ENCODE data around the gene IGSF22.

Gene IGSF22

GRCh38 chr11:18752502-18752901, 26.5 kb upstream of the IGSF22 start:
- Histone ChIP-seq H3K9me3 (ENCODE audit: low read depth, low read length) (no peaks in the 10 kb centered on the region), H3K4me3 (no peak overlapping the region), H3K27ac (no peak overlapping the region), H3K36me3 (ENCODE audit: insufficient read depth, low read length) (no peaks in the 10 kb centered on the region), H3K9ac (ENCODE audit: insufficient read length) (no peak overlapping the region)
- DNase-seq (ENCODE audit: low read depth, low spot score) = no peak
- TF ChIP-seq FOXP2 (optimal IDR thresholded peaks at IDR 0.05; ENCODE audit: control extremely low read depth, extremely low read length, insufficient read depth) (no peak), POLR2AphosphoS5 (IDR thresholded peaks at IDR 0.05; ENCODE audit: borderline replicate concordance, low read depth, low read length) (no peak), EZH2 (IDR thresholded peaks at IDR 0.05) (no peak)

GRCh38 chr11:18750944-18751343, 25.0 kb upstream of the IGSF22 start:
- Histone ChIP-seq H3K9ac (ENCODE audit: insufficient read length) (no peak overlapping the region), H3K9me3 (ENCODE audit: low read depth, low read length) (no peaks in the 10 kb centered on the region), H3K36me3 (ENCODE audit: insufficient read depth, low read length) (no peaks in the 10 kb centered on the region), H3K27ac (no peak overlapping the region), H3K4me3 (no peak overlapping the region)
- TF ChIP-seq FOXP2 (optimal IDR thresholded peaks at IDR 0.05; ENCODE audit: control extremely low read depth, extremely low read length, insufficient read depth) (no peak), EZH2 (IDR thresholded peaks at IDR 0.05) (no peak), POLR2AphosphoS5 (IDR thresholded peaks at IDR 0.05; ENCODE audit: borderline replicate concordance, low read depth, low read length) (no peak)
- DNase-seq (ENCODE audit: low read depth, low spot score) = no peak

- Histone ChIP-seq H3K27ac (no peak overlapping the region), H3K9me3 (ENCODE audit: low read depth, low read length) (no peaks in the 10 kb centered on the region), H3K4me3 (no peak overlapping the region), H3K36me3 (ENCODE audit: insufficient read depth, low read length) (no peaks in the 10 kb centered on the region), H3K9ac (ENCODE audit: insufficient read length) (no peak overlapping the region)
- TF ChIP-seq EZH2 (IDR thresholded peaks at IDR 0.05) (no peak), POLR2AphosphoS5 (IDR thresholded peaks at IDR 0.05; ENCODE audit: borderline replicate concordance, low read depth, low read length) (no peak), FOXP2 (optimal IDR thresholded peaks at IDR 0.05; ENCODE audit: control extremely low read depth, extremely low read length, insufficient read depth) (no peak)
- no peak for DNase-seq (ENCODE audit: low read depth, low spot score)
Measured at GRCh38 chr11:18749681-18750319, 23.8 kb upstream of the IGSF22 start.

- H3K4me3 ChIP-seq = no peak overlapping the region
- H3K9me3 ChIP-seq (ENCODE audit: low read depth, low read length) = no peaks in the 10 kb centered on the region
- no peak overlapping the region for H3K9ac ChIP-seq (ENCODE audit: insufficient read length)
- no peaks in the 10 kb centered on the region for H3K36me3 ChIP-seq (ENCODE audit: insufficient read depth, low read length)
- H3K27ac ChIP-seq = no peak overlapping the region
- DNase-seq (ENCODE audit: low read depth, low spot score) = no peak
- TF ChIP-seq EZH2 (IDR thresholded peaks at IDR 0.05) (no peak), FOXP2 (optimal IDR thresholded peaks at IDR 0.05; ENCODE audit: control extremely low read depth, extremely low read length, insufficient read depth) (no peak), POLR2AphosphoS5 (IDR thresholded peaks at IDR 0.05; ENCODE audit: borderline replicate concordance, low read depth, low read length) (no peak)
Measured at GRCh38 chr11:18748766-18749365, 22.9 kb upstream of the IGSF22 start.

GRCh38 chr11:18745251-18745650, 19.3 kb upstream of the IGSF22 start:
- no peaks in the 10 kb centered on the region for H3K9me3 ChIP-seq (ENCODE audit: low read depth, low read length)
- H3K36me3 ChIP-seq (ENCODE audit: insufficient read depth, low read length) = no peaks in the 10 kb centered on the region
- no peak overlapping the region for H3K9ac ChIP-seq (ENCODE audit: insufficient read length)
- TF ChIP-seq FOXP2 (optimal IDR thresholded peaks at IDR 0.05; ENCODE audit: control extremely low read depth, extremely low read length, insufficient read depth) (no peak), EZH2 (IDR thresholded peaks at IDR 0.05) (no peak), POLR2AphosphoS5 (IDR thresholded peaks at IDR 0.05; ENCODE audit: borderline replicate concordance, low read depth, low read length) (no peak)
- no peak for DNase-seq (ENCODE audit: low read depth, low spot score)
- no peak overlapping the region for H3K27ac ChIP-seq
- H3K4me3 ChIP-seq = no peak overlapping the region

GRCh38 chr11:18743900-18744514, 18.0 kb upstream of the IGSF22 start:
- no peak for DNase-seq (ENCODE audit: low read depth, low spot score)
- H3K4me3 ChIP-seq = no peak overlapping the region
- H3K9ac ChIP-seq (ENCODE audit: insufficient read length) = no peak overlapping the region
- no peaks in the 10 kb centered on the region for H3K9me3 ChIP-seq (ENCODE audit: low read depth, low read length)
- TF ChIP-seq EZH2 (IDR thresholded peaks at IDR 0.05) = no peak
- no peak for TF ChIP-seq FOXP2 (optimal IDR thresholded peaks at IDR 0.05; ENCODE audit: control extremely low read depth, extremely low read length, insufficient read depth)
- TF ChIP-seq POLR2AphosphoS5 (IDR thresholded peaks at IDR 0.05; ENCODE audit: borderline replicate concordance, low read depth, low read length) = no peak
- H3K36me3 ChIP-seq (ENCODE audit: insufficient read depth, low read length) = no peaks in the 10 kb centered on the region
- no peak overlapping the region for H3K27ac ChIP-seq

- TF ChIP-seq FOXP2 (optimal IDR thresholded peaks at IDR 0.05; ENCODE audit: control extremely low read depth, extremely low read length, insufficient read depth) (no peak), POLR2AphosphoS5 (IDR thresholded peaks at IDR 0.05; ENCODE audit: borderline replicate concordance, low read depth, low read length) (no peak), EZH2 (IDR thresholded peaks at IDR 0.05) (no peak)
- Histone ChIP-seq H3K27ac (no peak overlapping the region), H3K9me3 (ENCODE audit: low read depth, low read length) (no peaks in the 10 kb centered on the region), H3K4me3 (no peak overlapping the region), H3K36me3 (ENCODE audit: insufficient read depth, low read length) (no peaks in the 10 kb centered on the region), H3K9ac (ENCODE audit: insufficient read length) (no peak overlapping the region)
- no peak for DNase-seq (ENCODE audit: low read depth, low spot score)
Measured at GRCh38 chr11:18743365-18743764, 17.4 kb upstream of the IGSF22 start.

GRCh38 chr11:18741783-18742182, 15.8 kb upstream of the IGSF22 start:
- H3K9ac ChIP-seq (ENCODE audit: insufficient read length) = no peak overlapping the region
- no peak overlapping the region for H3K27ac ChIP-seq
- DNase-seq (ENCODE audit: low read depth, low spot score) = no peak
- no peak for TF ChIP-seq EZH2 (IDR thresholded peaks at IDR 0.05)
- H3K36me3 ChIP-seq (ENCODE audit: insufficient read depth, low read length) = no peaks in the 10 kb centered on the region
- no peak overlapping the region for H3K4me3 ChIP-seq
- no peaks in the 10 kb centered on the region for H3K9me3 ChIP-seq (ENCODE audit: low read depth, low read length)
